ENCODE data around the gene ZNF511. TPM values are rescaled to one million over a fixed set of nuclear protein-coding genes. Genes with fewer than 3 reads are reported as not detected.

Gene ZNF511
- total RNA-seq, 1 experiment from 2014 or later: 42.7 TPM

GRCh38 chr10:133327651-133328357 is 19.1 kb downstream of the ZNF511 start:
- no peak for TF ChIP-seq CTCF (IDR thresholded peaks at IDR 0.05; ENCODE audit: unreplicated experiment)
- POLR2A ChIA-PET: no interaction called here
- Mint-ChIP-seq H3K4me3 (ENCODE audit: unreplicated experiment) (no peak overlapping the region), H3K4me1 (ENCODE audit: insufficient read depth, unreplicated experiment) (peaks cover 5% of the 10 kb centered on the region), H3K27ac (ENCODE audit: low read depth, unreplicated experiment) (no peak overlapping the region), H3K9me3 (ENCODE audit: unreplicated experiment) (no peaks in the 10 kb centered on the region), H3K36me3 (ENCODE audit: insufficient read depth, unreplicated experiment) (no peaks in the 10 kb centered on the region), H3K27me3 (ENCODE audit: insufficient read depth, unreplicated experiment) (peaks cover 48% of the 10 kb centered on the region)
- DNase-seq (ENCODE audit: unreplicated experiment): no peak
- no TSS peak for BruUV-seq (replicated peaks)
- CTCF ChIA-PET: interaction anchor here (0.7 to 4.3 kb wide), 4 partner anchors 13 to 281 kb away, joined by 3 to 29 read pairs (median 4); no protein-coding TSS in a partner anchor
- intact Hi-C loops (cut with micrococcal nuclease): loop anchor here (2.0 to 10.0 kb wide), 4 partner anchors 67 to 493 kb away; partner anchors contain the start of gene MTG1

GRCh38 chr10:133328358-133329343 is 19.9 kb downstream of the ZNF511 start:
- no TSS peak for BruUV-seq (replicated peaks)
- DNase-seq (ENCODE audit: unreplicated experiment): no peak
- H3K27me3 Mint-ChIP-seq (ENCODE audit: insufficient read depth, unreplicated experiment): peaks cover 56% of the 10 kb centered on the region
- no peak overlapping the region for H3K4me3 Mint-ChIP-seq (ENCODE audit: unreplicated experiment)
- ChIA-PET CTCF (interaction anchor here (0.5 to 4.3 kb wide), 50 partner anchors 8 to 1415 kb away, joined by 3 to 29 read pairs (median 4); partner anchors contain the start of gene PRAP1), POLR2A (no interaction called here)
- H3K27ac Mint-ChIP-seq (ENCODE audit: low read depth, unreplicated experiment): no peak overlapping the region
- H3K36me3 Mint-ChIP-seq (ENCODE audit: insufficient read depth, unreplicated experiment): no peaks in the 10 kb centered on the region
- intact Hi-C loops (cut with micrococcal nuclease): loop anchor here (2.0 to 10.0 kb wide), 4 partner anchors 66 to 494 kb away; partner anchors contain the start of gene MTG1
- TF ChIP-seq CTCF (IDR thresholded peaks at IDR 0.05; ENCODE audit: unreplicated experiment): no peak
- no peaks in the 10 kb centered on the region for H3K9me3 Mint-ChIP-seq (ENCODE audit: unreplicated experiment)
- peaks cover 5% of the 10 kb centered on the region for H3K4me1 Mint-ChIP-seq (ENCODE audit: insufficient read depth, unreplicated experiment)

- peak; percentile 89 for TF ChIP-seq CTCF (IDR thresholded peaks at IDR 0.05; ENCODE audit: unreplicated experiment)
- Mint-ChIP-seq H3K4me1 (ENCODE audit: insufficient read depth, unreplicated experiment) (peaks cover 5% of the 10 kb centered on the region), H3K27me3 (ENCODE audit: insufficient read depth, unreplicated experiment) (peaks cover 66% of the 10 kb centered on the region), H3K36me3 (ENCODE audit: insufficient read depth, unreplicated experiment) (no peaks in the 10 kb centered on the region), H3K4me3 (ENCODE audit: unreplicated experiment) (peak overlapping the region; percentile 59), H3K9me3 (ENCODE audit: unreplicated experiment) (no peaks in the 10 kb centered on the region), H3K27ac (ENCODE audit: low read depth, unreplicated experiment) (no peak overlapping the region)
- POLR2A ChIA-PET: interaction anchor here (0.7 to 0.8 kb wide), 2 partner anchors 43 to 112 kb away, joined by 3 read pairs; partner anchors contain the start of gene ECHS1
- DNase-seq (ENCODE audit: unreplicated experiment): peak; percentile 84
- no TSS peak for BruUV-seq (replicated peaks)
- intact Hi-C loops (cut with micrococcal nuclease): loop anchor here (2.0 to 10.0 kb wide), 4 partner anchors 65 to 495 kb away; partner anchors contain the start of gene MTG1
- CTCF ChIA-PET: interaction anchor here (0.5 to 4.3 kb wide), 53 partner anchors 9 to 1416 kb away, joined by 3 to 29 read pairs (median 4); partner anchors contain the start of gene PRAP1
Measured at GRCh38 chr10:133329491-133330202, 20.9 kb downstream of the ZNF511 start.

All from MCF 10A (cell line).